ENCODE results near the gene FAM20A. TPM values are rescaled to one million over a fixed set of nuclear protein-coding genes. Genes with fewer than 3 reads are reported as not detected.
A peak's percentile ranks its signal among the peaks of the same experiment; 100 is the strongest.

The FAM20A gene
- total RNA-seq, 1 donor from 2014 or later, result 15.6 TPM

DNA sequence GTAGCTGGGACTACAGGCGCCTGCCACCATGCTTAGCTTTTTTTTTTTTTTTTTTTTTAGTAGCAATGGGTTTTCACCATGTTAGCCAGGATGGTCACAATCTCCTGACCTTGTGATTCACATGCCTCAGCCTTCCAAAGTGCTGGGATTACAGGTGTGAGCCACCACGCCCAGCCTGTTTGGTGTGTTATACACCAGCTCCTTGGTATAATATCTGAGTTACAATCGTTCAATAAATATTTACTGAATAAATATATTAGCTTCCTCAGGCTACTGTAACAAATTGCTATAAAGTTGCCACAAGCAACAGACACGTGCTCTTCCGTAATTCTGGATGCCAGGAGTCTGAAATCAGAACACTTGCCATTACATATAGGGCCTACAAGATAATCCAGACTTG is 13.6 kb upstream of the FAM20A start:
- Mint-ChIP-seq H3K27me3 (no peaks in the 10 kb centered on the region), H3K36me3 (ENCODE audit: insufficient read depth) (peaks cover 4% of the 10 kb centered on the region), H3K4me1 (ENCODE audit: low read depth) (peaks cover 8% of the 10 kb centered on the region), H3K27ac (no peak overlapping the region), H3K4me3 (ENCODE audit: low read depth) (no peak overlapping the region), H3K9me3 (ENCODE audit: low read depth) (peaks cover 11% of the 10 kb centered on the region)
- DNase-seq (ENCODE audit: low spot score, unreplicated experiment), result no peak
- no peak for TF ChIP-seq CTCF (IDR thresholded peaks at IDR 0.05; ENCODE audit: unreplicated experiment)

- H3K27ac Mint-ChIP-seq, result no peak overlapping the region
- H3K4me3 Mint-ChIP-seq (ENCODE audit: low read depth), result no peak overlapping the region
- H3K27me3 Mint-ChIP-seq, result no peaks in the 10 kb centered on the region
- peaks cover 8% of the 10 kb centered on the region for H3K4me1 Mint-ChIP-seq (ENCODE audit: low read depth)
- TF ChIP-seq CTCF (IDR thresholded peaks at IDR 0.05; ENCODE audit: unreplicated experiment), result peak; percentile 47
- peaks cover 7% of the 10 kb centered on the region for H3K36me3 Mint-ChIP-seq (ENCODE audit: insufficient read depth)
- no peak for DNase-seq (ENCODE audit: low spot score, unreplicated experiment)
- peaks cover 15% of the 10 kb centered on the region for H3K9me3 Mint-ChIP-seq (ENCODE audit: low read depth)
These were observed 12.7 kb upstream of the FAM20A start for GRCh38 chr17:68613739-68614298.

- H3K27me3 Mint-ChIP-seq, result no peaks in the 10 kb centered on the region
- H3K9me3 Mint-ChIP-seq (ENCODE audit: low read depth), result peaks cover 16% of the 10 kb centered on the region
- H3K4me1 Mint-ChIP-seq (ENCODE audit: low read depth), result peaks cover 8% of the 10 kb centered on the region
- TF ChIP-seq CTCF (IDR thresholded peaks at IDR 0.05; ENCODE audit: unreplicated experiment), result no peak
- no peak for DNase-seq (ENCODE audit: low spot score, unreplicated experiment)
- peaks cover 6% of the 10 kb centered on the region for H3K36me3 Mint-ChIP-seq (ENCODE audit: insufficient read depth)
- H3K4me3 Mint-ChIP-seq (ENCODE audit: low read depth), result no peak overlapping the region
- H3K27ac Mint-ChIP-seq, result no peak overlapping the region
These were observed 11.7 kb upstream of the FAM20A start for GRCh38 chr17:68612923-68613292.

DNA sequence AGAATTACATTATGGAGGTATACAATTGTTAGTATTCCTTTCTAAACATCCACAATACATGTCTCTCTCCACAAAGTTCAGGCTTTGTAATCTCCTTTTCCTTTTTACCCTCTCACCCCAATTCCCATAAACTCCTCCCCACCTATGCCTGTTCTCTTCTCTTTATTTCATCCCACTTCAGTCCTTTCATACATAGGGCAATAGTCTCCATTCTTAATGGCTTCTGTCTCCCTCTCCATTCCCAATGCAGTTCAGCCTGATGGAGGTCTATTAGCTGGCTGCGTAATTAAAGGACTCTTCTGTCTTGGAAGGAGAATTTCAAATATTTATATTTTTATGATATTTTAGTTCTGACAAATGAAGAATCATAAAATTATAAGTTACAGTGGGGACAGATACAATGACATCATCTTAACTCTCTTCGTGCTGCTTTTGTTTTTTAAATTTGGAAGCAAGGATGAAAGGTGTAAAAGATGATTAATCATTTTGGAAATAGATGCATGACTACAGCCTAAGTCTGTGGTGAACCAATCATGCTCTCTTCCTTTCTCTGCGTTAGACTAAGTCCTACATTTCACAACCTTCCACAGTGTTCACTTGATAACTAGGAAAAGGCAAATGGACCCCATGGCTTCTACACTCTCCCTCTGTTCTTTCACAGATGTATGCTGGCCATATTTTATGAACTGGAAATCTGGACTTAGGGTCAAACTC is 11.2 kb upstream of the FAM20A start:
- H3K27me3 Mint-ChIP-seq, result no peaks in the 10 kb centered on the region
- DNase-seq (ENCODE audit: low spot score, unreplicated experiment), result no peak
- peaks cover 10% of the 10 kb centered on the region for H3K36me3 Mint-ChIP-seq (ENCODE audit: insufficient read depth)
- TF ChIP-seq CTCF (IDR thresholded peaks at IDR 0.05; ENCODE audit: unreplicated experiment), result no peak
- no peak overlapping the region for H3K4me3 Mint-ChIP-seq (ENCODE audit: low read depth)
- H3K9me3 Mint-ChIP-seq (ENCODE audit: low read depth), result peaks cover 21% of the 10 kb centered on the region
- no peak overlapping the region for H3K27ac Mint-ChIP-seq
- peaks cover 8% of the 10 kb centered on the region for H3K4me1 Mint-ChIP-seq (ENCODE audit: low read depth)

DNA sequence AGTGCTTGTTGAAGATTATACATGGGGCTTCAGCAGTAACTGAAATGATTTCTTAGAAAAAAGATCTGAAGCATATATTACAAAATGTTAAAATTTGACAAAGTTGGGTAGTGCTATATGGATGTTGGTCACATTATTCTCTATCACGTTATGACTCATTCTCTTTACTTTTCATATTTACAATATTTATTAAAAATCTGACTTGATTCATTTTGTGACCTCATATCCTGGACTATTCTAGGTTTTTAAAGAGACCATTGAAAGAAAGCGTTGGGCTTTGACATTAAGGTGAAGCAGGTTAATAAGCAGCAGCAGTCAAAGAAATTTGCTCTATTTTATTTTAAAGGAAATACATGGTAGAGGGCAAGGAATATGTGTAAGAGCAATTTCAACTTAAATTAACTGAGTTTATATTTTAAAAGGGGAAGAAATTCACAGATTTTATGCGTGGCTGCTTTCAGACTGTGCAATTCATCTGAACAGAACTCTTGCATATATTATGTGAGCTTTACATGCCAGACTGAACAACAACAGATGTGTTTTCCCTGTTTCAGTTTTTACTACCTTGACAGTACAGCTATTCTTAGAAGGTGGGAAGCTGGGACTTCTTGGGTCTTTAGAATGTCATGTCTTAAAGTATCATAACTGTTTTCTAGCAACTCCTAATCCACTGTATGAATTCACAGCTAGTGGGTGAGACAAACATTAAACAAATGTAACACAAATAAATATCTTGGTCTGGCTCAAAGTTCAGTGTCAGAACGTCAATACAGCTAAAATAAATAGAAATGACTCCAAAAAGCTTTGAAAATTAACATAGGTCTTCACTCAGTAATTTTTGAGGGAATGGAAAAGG is 10.4 kb upstream of the FAM20A start:
- TF ChIP-seq CTCF (IDR thresholded peaks at IDR 0.05; ENCODE audit: unreplicated experiment), result no peak
- peaks cover 24% of the 10 kb centered on the region for H3K9me3 Mint-ChIP-seq (ENCODE audit: low read depth)
- peaks cover 8% of the 10 kb centered on the region for H3K4me1 Mint-ChIP-seq (ENCODE audit: low read depth)
- no peak overlapping the region for H3K27ac Mint-ChIP-seq
- no peak overlapping the region for H3K4me3 Mint-ChIP-seq (ENCODE audit: low read depth)
- H3K27me3 Mint-ChIP-seq, result no peaks in the 10 kb centered on the region
- peaks cover 10% of the 10 kb centered on the region for H3K36me3 Mint-ChIP-seq (ENCODE audit: insufficient read depth)
- DNase-seq (ENCODE audit: low spot score, unreplicated experiment), result no peak

All from progenitor cell of endocrine pancreas (in vitro differentiated cells).